Activated CD8-positive, alpha-beta memory T cell treated with anti-CD3 and anti-CD28 coated beads for 1 hour (primary cell): ENCODE data around the gene ENOX1.

Experiments used
- DNase-seq, 2 donors: peaks; one replicate each; pipeline ENCODE4 v3.0.0-alpha.2; 2020; ENCODE audit warnings: low read depth in 1 of 2; ENCODE audit errors: extremely low read depth in 1 of 2

Gene ENOX1

DNA sequence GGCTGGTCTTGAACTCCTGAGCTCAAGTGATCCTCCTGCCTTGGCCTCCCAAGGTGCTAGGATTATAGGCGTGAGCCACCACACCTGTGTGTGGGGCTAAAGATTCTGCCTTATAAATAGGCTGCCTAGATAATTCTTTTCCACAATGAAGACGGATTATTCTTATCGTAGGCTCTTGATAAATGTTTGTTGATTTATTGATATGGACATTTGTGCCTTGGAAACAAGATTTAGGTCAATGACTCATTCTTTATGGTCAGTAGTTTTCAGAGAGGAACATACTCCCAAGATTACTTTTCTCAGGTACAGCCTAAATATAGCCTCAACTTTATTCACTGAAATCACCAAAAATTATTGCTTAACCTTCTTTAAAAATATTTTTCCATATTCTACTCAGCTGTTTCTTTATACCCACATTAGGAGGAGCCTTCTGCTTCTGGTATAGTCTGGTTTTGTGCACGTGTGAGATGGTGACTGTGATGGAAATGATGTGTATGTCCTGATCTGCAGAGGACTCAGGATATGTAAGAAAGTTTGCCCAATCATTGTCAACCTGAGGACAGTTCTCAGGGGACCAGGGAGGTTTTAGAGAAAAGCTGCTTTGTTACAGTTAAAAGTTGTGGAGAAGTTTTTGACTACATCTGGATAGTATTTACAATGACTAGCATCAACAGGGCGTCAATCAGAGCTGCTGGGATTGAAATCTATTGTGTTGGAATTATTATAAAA is 554.5 kb downstream of the ENOX1 start:
- no peak for DNase-seq

DNA sequence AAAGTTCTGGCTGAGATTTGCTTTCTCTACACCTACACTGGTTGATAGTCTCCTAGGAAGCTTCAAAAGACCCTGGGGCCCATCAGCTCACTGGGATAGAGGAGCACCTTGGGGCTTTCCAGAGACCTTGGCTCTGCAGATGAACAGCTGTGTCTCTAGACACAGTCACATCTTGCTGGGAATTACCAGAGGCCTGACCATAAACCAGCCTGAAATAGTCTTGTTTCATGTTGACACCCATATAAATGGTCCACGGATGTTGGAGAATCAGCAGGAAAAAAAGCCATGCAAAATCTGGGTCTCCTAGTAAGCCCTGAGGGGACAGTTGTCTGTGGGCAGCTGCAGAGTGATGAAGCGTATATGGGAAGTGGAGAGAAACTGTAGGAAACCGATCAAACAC is 555.8 kb downstream of the ENOX1 start:
- no peak for DNase-seq

- DNase-seq, result no peak
Measured at GRCh38 chr13:43229506-43229905, 557.3 kb downstream of the ENOX1 start.

GRCh38 chr13:43227721-43228120 is 559.1 kb downstream of the ENOX1 start:
- no peak for DNase-seq

DNA sequence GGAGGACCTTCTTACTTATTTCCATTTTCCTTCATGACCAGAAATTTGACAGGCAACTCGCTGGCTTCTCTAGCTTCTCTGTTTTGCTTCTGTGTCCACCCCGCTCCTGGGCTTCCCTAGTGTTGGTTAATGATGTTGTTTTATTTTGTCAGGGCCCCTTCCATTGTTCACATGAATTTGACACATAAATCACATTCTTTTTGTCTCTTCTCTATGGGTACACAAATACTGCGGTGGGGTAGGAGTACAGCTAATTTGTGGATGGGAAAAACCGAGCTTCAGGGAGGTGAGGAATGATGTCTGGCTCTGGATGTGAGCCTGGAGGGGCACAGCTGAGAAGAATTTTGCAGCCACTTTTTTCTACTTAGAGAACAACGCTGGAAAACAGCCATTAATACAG is 563.6 kb downstream of the ENOX1 start:
- DNase-seq, result no peak

GRCh38 chr13:43222086-43222485 is 564.7 kb downstream of the ENOX1 start:
- no peak for DNase-seq

GRCh38 chr13:43221611-43222010 is 565.2 kb downstream of the ENOX1 start:
- DNase-seq, result no peak

DNA sequence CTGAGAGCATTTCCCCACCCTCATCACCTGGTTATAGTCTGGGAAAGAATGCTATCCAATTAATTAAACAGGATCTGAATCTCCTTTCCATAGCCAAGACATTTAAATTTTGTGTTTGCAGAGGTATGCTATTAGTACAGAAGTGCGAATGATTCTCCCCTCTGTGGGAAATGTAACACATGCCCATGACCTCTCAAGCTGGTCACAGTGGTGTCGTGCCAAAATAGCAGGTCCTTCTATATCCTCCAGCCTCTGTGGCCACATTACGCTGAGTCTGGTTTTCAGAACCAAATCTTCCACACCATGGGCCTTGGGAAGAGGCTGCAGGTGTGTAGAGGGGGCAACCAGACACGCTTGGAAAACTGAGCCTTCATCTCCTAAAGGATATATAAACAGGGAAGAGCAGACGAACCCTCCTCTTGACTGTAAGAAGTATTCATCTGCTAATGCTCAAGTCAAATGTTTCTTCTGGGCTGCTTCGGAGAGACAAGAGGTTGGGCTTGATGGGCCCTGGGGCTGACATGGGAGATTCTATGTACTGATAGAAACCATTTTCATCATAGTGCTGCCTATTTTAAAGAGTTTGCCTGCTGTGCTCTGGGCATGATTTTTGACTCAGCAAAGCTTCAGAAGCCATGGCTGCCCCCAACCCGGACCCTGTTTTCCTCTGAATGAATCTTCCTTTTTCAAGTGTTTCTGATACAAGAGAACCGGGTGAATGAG is 565.7 kb downstream of the ENOX1 start:
- no peak for DNase-seq

DNA sequence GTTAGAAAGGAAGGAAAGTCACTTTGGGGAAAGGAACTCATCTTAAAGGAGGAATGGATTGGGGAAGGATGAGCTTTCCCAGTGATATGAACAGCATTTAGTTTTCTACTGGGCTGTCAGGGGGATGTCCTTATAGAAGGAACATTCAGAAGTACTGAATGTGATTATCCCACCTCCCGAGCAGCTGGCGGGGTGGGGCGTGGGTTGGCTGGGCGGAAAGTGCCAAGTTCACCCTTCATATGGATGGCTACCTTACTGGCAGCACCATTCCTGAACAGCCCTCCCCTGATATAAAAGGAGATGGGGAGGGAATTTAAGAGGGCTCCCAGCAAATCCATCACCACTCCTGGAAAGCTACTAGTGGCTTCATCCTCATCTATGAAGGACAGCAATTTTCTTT is 572.6 kb downstream of the ENOX1 start:
- DNase-seq, result no peak

DNA sequence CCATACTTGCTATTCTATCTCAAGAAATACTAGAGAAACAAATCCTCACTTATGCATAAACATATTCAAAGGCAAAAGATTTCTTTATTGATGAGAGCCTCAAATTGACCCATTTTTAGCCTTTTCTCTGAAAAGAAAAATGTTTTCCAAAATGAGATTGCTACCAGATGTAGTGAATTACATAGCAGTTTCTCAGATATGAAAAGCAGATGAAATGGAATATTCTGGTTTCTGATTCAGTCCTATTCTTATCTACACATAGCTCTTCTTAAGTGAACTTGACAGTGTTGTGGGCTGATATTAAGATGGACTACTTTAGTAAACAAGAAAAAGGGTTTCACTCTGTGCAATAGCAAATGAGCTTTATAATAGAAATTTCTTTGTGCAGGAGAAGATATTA is 579.9 kb downstream of the ENOX1 start:
- no peak for DNase-seq

GRCh38 chr13:43205416-43205815 is 581.4 kb downstream of the ENOX1 start:
- DNase-seq, result no peak

GRCh38 chr13:43204591-43204990 is 582.2 kb downstream of the ENOX1 start:
- DNase-seq, result no peak

DNA sequence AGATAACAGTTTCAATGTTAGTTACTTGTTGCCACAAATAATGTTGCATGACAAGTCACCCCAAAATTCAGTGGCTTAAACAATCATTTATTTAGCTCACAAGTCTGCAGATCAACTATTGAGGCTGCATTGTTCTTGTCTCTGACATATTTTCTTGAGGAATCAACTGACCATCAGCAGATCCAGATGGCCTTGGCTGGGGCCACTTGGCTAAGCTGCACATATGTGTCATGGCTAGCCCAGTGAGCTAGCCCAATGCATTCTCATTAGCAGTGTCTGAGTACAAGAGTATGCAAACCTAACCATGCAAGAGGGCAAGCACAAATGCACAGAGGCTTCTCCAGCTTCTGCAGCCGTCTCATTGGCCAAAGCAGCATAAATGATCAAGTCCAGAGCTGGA is 583.0 kb downstream of the ENOX1 start:
- DNase-seq, result no peak

DNA sequence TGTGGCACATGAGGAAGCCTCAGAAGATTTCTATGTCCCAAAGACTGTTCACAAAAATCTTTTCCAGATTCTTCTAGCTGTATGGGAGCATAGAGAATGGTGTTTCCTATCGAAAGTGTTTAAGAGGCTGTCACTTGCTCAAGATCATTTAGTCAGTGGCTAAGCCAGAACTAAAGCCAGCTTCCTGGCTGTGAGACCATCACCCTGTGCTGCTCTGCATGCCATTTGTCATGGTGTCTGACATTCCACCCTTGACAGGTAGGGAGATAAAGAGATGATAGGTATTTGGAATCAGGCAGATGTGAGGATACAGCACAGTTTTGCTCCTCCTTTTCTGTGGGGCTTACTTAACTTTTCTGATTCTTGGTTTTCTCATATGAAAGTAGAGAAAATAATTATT is 586.0 kb downstream of the ENOX1 start:
- DNase-seq, result no peak

- DNase-seq, result no peak
Measured at GRCh38 chr13:43200307-43200706, 586.5 kb downstream of the ENOX1 start.

GRCh38 chr13:43196750-43197370 is 589.9 kb downstream of the ENOX1 start:
- DNase-seq, result no peak

DNA sequence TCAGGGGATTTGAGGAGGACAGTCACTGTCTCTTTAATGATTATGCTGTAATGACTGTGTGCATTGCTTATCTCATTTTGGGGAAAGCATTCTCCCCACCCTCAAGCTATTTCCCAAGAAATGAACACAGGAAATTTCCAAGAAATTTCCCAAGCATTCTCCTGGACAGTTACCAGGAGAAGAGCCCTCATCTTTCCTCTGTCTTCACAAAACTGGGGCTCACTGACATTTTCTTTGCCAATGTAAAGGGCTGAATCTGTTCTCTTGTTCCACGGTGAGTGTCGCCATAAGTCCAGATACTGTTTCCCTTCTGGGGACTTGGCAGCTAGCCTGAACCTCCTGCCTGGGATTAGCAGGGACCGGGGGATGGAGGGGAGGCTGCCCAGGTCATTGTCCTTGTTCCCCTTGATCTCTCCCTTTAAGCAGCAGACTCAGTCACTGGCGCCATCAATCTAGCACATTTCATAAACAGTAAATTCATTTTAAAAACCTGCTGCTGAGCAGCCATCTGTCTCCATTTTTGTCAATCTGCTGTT is 590.6 kb downstream of the ENOX1 start:
- DNase-seq, result no peak

DNA sequence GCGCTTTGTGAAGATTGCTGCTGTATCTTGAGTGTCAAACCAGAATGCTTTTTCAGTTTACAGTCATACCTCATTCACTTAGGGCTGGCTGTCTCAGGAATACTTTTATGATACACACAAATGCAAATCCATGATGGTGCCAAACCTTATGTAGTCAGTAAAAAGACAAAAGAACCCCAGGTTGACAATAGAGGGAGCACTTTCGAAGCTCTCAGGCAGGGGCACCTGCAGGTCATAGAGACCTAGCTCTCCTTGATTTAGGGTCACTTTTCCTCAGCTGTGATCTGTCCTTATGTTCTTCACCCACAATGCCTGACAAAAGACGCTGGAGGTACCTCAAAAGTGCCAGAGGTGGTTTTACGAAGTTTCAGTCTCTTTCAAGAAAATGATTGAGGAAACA is 591.2 kb downstream of the ENOX1 start:
- DNase-seq, result no peak

- DNase-seq, result no peak
Measured at GRCh38 chr13:43195112-43195511, 591.7 kb downstream of the ENOX1 start.

DNA sequence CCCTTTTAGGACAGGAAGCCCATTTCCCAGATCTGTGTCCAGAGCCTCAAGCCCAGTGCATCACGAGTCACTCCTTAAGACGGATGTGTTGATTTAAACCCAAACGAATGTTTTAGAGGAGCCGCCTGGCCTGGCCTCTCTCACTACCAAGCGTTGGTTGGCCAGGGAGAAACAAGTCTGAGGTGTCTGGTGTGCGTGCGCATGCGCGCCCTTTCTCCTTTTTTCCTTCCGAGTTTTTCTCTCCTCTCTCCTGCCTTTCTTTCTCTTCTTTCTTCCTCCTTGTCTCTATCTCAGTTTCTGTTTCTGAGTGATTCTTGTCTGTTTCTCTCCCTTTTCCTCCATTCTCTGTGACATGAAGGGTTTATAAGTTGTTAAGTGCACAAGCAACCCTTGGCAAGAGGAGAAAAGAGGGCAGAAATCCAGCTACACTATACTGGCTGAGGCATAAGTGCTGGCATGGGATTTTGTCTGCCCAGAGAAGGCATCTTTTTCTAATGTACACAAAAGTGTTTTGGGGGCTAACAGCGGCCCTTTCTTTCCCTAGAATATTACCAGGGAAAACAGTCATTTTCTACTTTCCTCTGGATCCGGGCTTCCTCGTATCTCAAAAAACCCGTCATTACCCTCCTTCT is 592.9 kb downstream of the ENOX1 start:
- no peak for DNase-seq

GRCh38 chr13:43191546-43191945 is 595.2 kb downstream of the ENOX1 start:
- DNase-seq, result no peak
